ENCODE results near the gene KRTAP10-12. TPM values are rescaled to one million over a fixed set of nuclear protein-coding genes. Genes with fewer than 3 reads are reported as not detected.

The KRTAP10-12 gene
- total RNA-seq, 4 donors from 2014 or later = not detected

DNA sequence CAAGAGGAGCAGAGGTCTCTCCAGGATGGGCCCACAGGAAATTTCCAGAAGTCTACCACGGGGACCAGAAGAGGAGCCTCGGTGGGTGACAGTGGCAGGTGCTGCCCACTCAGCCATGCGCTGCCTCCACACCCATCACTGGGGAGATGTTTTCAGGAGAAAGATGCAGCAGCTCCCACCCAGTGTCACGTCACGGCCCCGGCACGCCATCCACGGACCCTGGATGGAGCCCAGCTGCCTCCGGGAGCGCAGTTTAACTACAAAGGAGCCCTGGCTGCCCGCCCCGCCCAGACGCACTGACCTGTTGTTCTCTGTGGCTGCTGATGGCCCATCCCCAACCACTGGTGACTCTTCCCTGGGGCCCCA lies 7.6 kb downstream of the KRTAP10-12 start:
- WGBS = no CpG with 5 or more reads among the region's 13 CpGs
- no peaks in the 10 kb centered on the region for H3K36me3 ChIP-seq
- H3K27me3 ChIP-seq = peaks cover 8 to 94% (median 40%) of the 10 kb centered on the region in 4 donors
- H3K4me3 ChIP-seq = no peak overlapping the region
- H3K9me3 ChIP-seq = no peaks in the 10 kb centered on the region
- no peak overlapping the region for H3K27ac ChIP-seq (replicated peaks in 1 of 4)
- intact Hi-C loops (cut with DNase I) = no loop called here
- H3K4me1 ChIP-seq = peaks cover 2 to 26% (median 8%) of the 10 kb centered on the region in 4 donors
- peak; percentile 87 for DNase-seq (ENCODE audit: extremely low spot score)
- TF ChIP-seq EP300 (IDR thresholded peaks at IDR 0.05) = no peak
- no peak for TF ChIP-seq POLR2AphosphoS5 (IDR thresholded peaks at IDR 0.05)
- TF ChIP-seq, protein P1, sequence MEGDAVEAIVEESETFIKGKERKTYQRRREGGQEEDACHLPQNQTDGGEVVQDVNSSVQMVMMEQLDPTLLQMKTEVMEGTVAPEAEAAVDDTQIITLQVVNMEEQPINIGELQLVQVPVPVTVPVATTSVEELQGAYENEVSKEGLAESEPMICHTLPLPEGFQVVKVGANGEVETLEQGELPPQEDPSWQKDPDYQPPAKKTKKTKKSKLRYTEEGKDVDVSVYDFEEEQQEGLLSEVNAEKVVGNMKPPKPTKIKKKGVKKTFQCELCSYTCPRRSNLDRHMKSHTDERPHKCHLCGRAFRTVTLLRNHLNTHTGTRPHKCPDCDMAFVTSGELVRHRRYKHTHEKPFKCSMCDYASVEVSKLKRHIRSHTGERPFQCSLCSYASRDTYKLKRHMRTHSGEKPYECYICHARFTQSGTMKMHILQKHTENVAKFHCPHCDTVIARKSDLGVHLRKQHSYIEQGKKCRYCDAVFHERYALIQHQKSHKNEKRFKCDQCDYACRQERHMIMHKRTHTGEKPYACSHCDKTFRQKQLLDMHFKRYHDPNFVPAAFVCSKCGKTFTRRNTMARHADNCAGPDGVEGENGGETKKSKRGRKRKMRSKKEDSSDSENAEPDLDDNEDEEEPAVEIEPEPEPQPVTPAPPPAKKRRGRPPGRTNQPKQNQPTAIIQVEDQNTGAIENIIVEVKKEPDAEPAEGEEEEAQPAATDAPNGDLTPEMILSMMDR (IDR thresholded peaks at IDR 0.05) = no peak
- TF ChIP-seq POLR2A (IDR thresholded peaks at IDR 0.05; ENCODE audit: low read depth) = no peak

GRCh38 chr21:44706026-44706705 lies 9.2 kb downstream of the KRTAP10-12 start:
- TF ChIP-seq POLR2AphosphoS5 (IDR thresholded peaks at IDR 0.05) (no peak), EP300 (IDR thresholded peaks at IDR 0.05) (no peak), POLR2A (IDR thresholded peaks at IDR 0.05; ENCODE audit: low read depth) (no peak)
- TF ChIP-seq, protein P1 (IDR thresholded peaks at IDR 0.05) = no peak
- Histone ChIP-seq H3K36me3 (no peaks in the 10 kb centered on the region), H3K27me3 (peaks cover 8 to 94% (median 55%) of the 10 kb centered on the region in 4 donors), H3K4me3 (no peak overlapping the region), H3K9me3 (no peaks in the 10 kb centered on the region), H3K4me1 (peaks cover 2 to 35% (median 18%) of the 10 kb centered on the region in 4 donors), H3K27ac (replicated peaks in 1 of 4) (no peak overlapping the region)
- WGBS = 8% methylated on average over 32 of the region's 54 CpGs
- DNase-seq (ENCODE audit: extremely low spot score) = no peak
- intact Hi-C loops (cut with DNase I) = no loop called here

- Histone ChIP-seq H3K4me1 (peaks cover 2 to 43% (median 24%) of the 10 kb centered on the region in 4 donors), H3K27me3 (peaks cover 8 to 94% (median 60%) of the 10 kb centered on the region in 4 donors), H3K27ac (replicated peaks in 1 of 4) (no peak overlapping the region), H3K9me3 (no peaks in the 10 kb centered on the region), H3K36me3 (no peaks in the 10 kb centered on the region), H3K4me3 (no peak overlapping the region)
- no peak for DNase-seq (ENCODE audit: extremely low spot score)
- TF ChIP-seq POLR2AphosphoS5 (IDR thresholded peaks at IDR 0.05) (no peak), POLR2A (IDR thresholded peaks at IDR 0.05; ENCODE audit: low read depth) (no peak), EP300 (IDR thresholded peaks at IDR 0.05) (no peak)
- TF ChIP-seq, protein P1 (IDR thresholded peaks at IDR 0.05) = no peak
- intact Hi-C loops (cut with DNase I) = no loop called here
- 9% methylated on average over 19 of the region's 46 CpGs for WGBS
Measured at GRCh38 chr21:44706706-44707581, 10.0 kb downstream of the KRTAP10-12 start.

DNA sequence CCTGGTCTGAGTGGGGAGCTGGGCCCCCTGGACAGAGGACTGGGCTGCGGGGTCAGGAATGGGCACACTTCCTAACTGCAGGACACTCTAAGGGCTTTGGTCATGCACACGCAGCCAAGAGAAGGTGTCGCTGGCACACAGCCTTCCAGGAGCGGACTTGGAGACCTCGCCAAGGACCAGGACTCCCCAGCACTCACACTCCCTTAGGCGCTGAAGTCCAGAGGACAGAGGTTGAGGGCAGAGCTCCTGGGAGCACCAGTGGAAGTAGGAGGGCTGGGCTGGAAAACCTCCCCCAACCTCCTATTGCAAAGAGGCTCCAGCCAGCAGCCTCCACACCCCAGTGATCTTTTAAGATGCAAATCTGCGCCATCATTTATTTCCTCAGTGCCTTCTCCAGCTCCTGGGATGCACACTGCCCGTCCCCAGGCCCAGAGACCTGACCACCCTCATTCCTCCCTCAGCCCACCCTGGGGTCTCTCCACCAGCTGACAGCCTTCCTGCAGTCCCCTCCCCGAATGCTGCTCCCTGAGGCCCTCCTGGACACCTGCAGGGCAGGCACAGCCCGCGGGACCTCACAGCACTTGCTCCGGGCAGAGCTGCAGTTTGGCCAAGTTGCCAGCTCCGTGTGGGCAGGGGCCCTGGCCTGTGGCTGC lies 11.4 kb downstream of the KRTAP10-12 start:
- DNase-seq (ENCODE audit: extremely low spot score) = no peak
- intact Hi-C loops (cut with DNase I) = no loop called here

More for the DNA sequence above, 11.4 kb downstream of the KRTAP10-12 start:
- Histone ChIP-seq H3K36me3 (no peaks in the 10 kb centered on the region), H3K4me3 (no peak overlapping the region), H3K9me3 (no peaks in the 10 kb centered on the region), H3K27me3 (peaks cover 8 to 94% (median 65%) of the 10 kb centered on the region in 4 donors), H3K4me1 (peaks cover 2 to 45% (median 24%) of the 10 kb centered on the region in 4 donors), H3K27ac (replicated peaks in 1 of 4) (no peak overlapping the region)
- TF ChIP-seq, protein P1 (IDR thresholded peaks at IDR 0.05) = no peak
- TF ChIP-seq EP300 (IDR thresholded peaks at IDR 0.05) (no peak), POLR2AphosphoS5 (IDR thresholded peaks at IDR 0.05) (no peak), POLR2A (IDR thresholded peaks at IDR 0.05; ENCODE audit: low read depth) (no peak)
- WGBS = 8% methylated on average over 9 of the region's 13 CpGs
